HepG2 (cell line): ENCODE data around the gene NOM1. TPM values are rescaled to one million over a fixed set of nuclear protein-coding genes. Genes with fewer than 3 reads are reported as not detected.
A peak's percentile ranks its signal among the peaks of the same experiment; 100 is the strongest.

ENCODE experiments used
- BORCS8-MEF2B ChIP-seq: sonication (generic); formaldehyde crosslinking; IDR thresholded peaks from 2 replicates; pipeline ENCODE4 v1.8.0; 2022; ENCODE audit warnings: mild to moderate bottlenecking, missing genetic modification reagents
- CHD4 ChIP-seq: fragments of 200-600 bp; sonication (generic); IDR thresholded peaks from 2 replicates; pipeline ENCODE4 v1.7.0; 2017; ENCODE audit warnings: mild to moderate bottlenecking, low read length, borderline replicate concordance
- EZH2 ChIP-seq: conservative IDR thresholded peaks from 2 replicates; pipeline ENCODE4 v1.6.1; 2012; ENCODE audit warnings: mild to moderate bottlenecking, low read depth, low read length, moderate library complexity
- GABPB1 ChIP-seq: IDR thresholded peaks from 2 replicates; pipeline ENCODE4 v1.6.1; 2016; ENCODE audit warnings: mild to moderate bottlenecking, missing genetic modification reagents, moderate library complexity, missing compliant biosample characterization
- GFI1 ChIP-seq: sonication (generic); formaldehyde crosslinking; IDR thresholded peaks from 2 replicates; pipeline ENCODE4 v1.5.0; 2020; ENCODE audit warnings: missing genetic modification reagents, mild to moderate bottlenecking, borderline replicate concordance
- GMEB2 ChIP-seq: IDR thresholded peaks from 2 replicates; pipeline ENCODE4 v1.6.1; 2016; ENCODE audit warnings: missing biosample characterization, missing genetic modification reagents, low read depth
- HOXA3 ChIP-seq: sonication (generic); formaldehyde crosslinking; IDR thresholded peaks from 2 replicates; pipeline ENCODE4 v1.5.0; 2020; ENCODE audit warnings: missing genetic modification reagents
- POGK ChIP-seq: sonication (generic); formaldehyde crosslinking; conservative IDR thresholded peaks from 2 replicates; pipeline ENCODE4 v1.8.0; 2022; ENCODE audit warnings: mild to moderate bottlenecking, moderate library complexity, missing genetic modification reagents
- RERE ChIP-seq: IDR thresholded peaks from 2 replicates; pipeline ENCODE4 v1.6.1; 2016; ENCODE audit warnings: low read depth, missing genetic modification reagents, missing compliant biosample characterization
- TMF1 ChIP-seq: sonication (generic); formaldehyde crosslinking; IDR thresholded peaks from 2 replicates; pipeline ENCODE4 v1.8.1; 2022; ENCODE audit warnings: low read depth, missing genetic modification reagents
- ZFX ChIP-seq: sonication (generic); formaldehyde crosslinking; IDR thresholded peaks from 2 replicates; pipeline ENCODE4 v1.4.0; 2020; ENCODE audit warnings: mild to moderate bottlenecking, low read depth, missing genetic modification reagents, moderate library complexity
- ZNF282 ChIP-seq: fragments of 450-650 bp; IDR thresholded peaks from 2 replicates; pipeline ENCODE4 v1.6.1; 2018; ENCODE audit not compliant: partially characterized antibody
- ZNF33A ChIP-seq: sonication (generic); formaldehyde crosslinking; IDR thresholded peaks from 2 replicates; pipeline ENCODE4 v1.5.1; 2020; ENCODE audit warnings: missing genetic modification reagents, mild to moderate bottlenecking, moderate library complexity, borderline replicate concordance
- ZNF530 ChIP-seq: sonication (generic); formaldehyde crosslinking; IDR thresholded peaks from 2 replicates; pipeline ENCODE4 v1.5.0; 2020; ENCODE audit warnings: low read depth, mild to moderate bottlenecking, missing genetic modification reagents
- ZNF770 ChIP-seq: sonication (generic); formaldehyde crosslinking; IDR thresholded peaks from 2 replicates; pipeline ENCODE4 v1.5.0; 2020; ENCODE audit warnings: mild to moderate bottlenecking, missing genetic modification reagents
- polyA plus RNA-seq, 8 experiments: library from polyadenylated mRNA; depleted of rRNA in 3 of 8; stranded (reverse) in 7 of 8; unstranded in 1 of 8; fragments of >200 nt; fragmentation: Illumina TruSeq in 4 of 8; extraction: Trizol in 4 of 8; gene quantifications; 2 replicates each; pipeline versions ENCODE4 v1.2.1 to v1.2.3, GENCODE V29; 2011 to 2016; ENCODE audit warnings: low read depth in 4 of 8, missing spikeins in 1 of 8, mixed read lengths in 1 of 8; ENCODE audit not compliant: insufficient read depth in 1 of 8
- total RNA-seq, 5 experiments: library from RNA; depleted of rRNA; stranded (reverse); fragments of >200 nt; fragmentation: Illumina TruSeq; extraction: Trizol; gene quantifications; 2 replicates each; pipeline ENCODE4 v1.2.3, GENCODE V29; 2016; ENCODE audit warnings: low read depth in 1 of 5

Gene NOM1
- total and polyA plus RNA-seq, 2 of the 13 experiments (the other 11 are each of a cell fraction or from before 2014, with no cell fraction given), result 14.2 to 26.2 TPM

GRCh38 chr7:156949541-156950380, at the start of gene NOM1 (continued):
- TF ChIP-seq HOXA3 (CRISPR knock-in tag) (peak; percentile 63; the same call in 1 of the 2 replicates), ZNF530 (CRISPR knock-in tag) (0 out of 2 replicates have a peak, but pooled peaks have one; percentile 83), EZH2 (no peak), ZNF33A (0 out of 2 replicates have a peak, but pooled peaks have one; percentile 43), RERE (CRISPR knock-in tag) (0 out of 2 replicates have a peak, but pooled peaks have one; percentile 39), ZNF770 (no peak), BORCS8-MEF2B (CRISPR knock-in tag) (peak; percentile 93), POGK (peak; percentile 98), ZFX (peak; percentile 80), GMEB2 (peak; percentile 57), ZNF282 (no peak), GABPB1 (CRISPR knock-in tag) (peak; percentile 94), GFI1 (CRISPR knock-in tag) (0 out of 2 replicates have a peak, but pooled peaks have one; percentile 30), TMF1 (CRISPR knock-in tag) (peak; percentile 84; the same call in 1 of the 2 replicates), CHD4 (no peak)
